ENCODE data around the gene PLA2G4B.

The PLA2G4B gene

GRCh38 chr15:41836073-41836472, 2.6 kb upstream of the PLA2G4B start:
- Histone ChIP-seq H3K27me3 (ENCODE audit: insufficient read depth, low read depth) (no peaks in the 10 kb centered on the region), H2AFZ (ENCODE audit: low read depth) (no peak overlapping the region), H3K27ac (no peak overlapping the region), H3K4me2 (no peak overlapping the region), H3K4me3 (IDR thresholded peaks at IDR 0.05; ENCODE audit: insufficient read depth, low read depth, low read length) (no peak overlapping the region), H4K20me1 (ENCODE audit: insufficient read depth) (no peaks in the 10 kb centered on the region), H3K79me2 (ENCODE audit: insufficient read depth, low read depth) (no peaks in the 10 kb centered on the region), H3K4me1 (ENCODE audit: low read depth, poor library complexity, severe bottlenecking) (peaks cover 4% of the 10 kb centered on the region), H3K9ac (no peak overlapping the region), H3K36me3 (ENCODE audit: insufficient read depth) (no peaks in the 10 kb centered on the region)
- TF ChIP-seq CTCF (conservative IDR thresholded peaks at IDR 0.05; ENCODE audit: low read depth, low read length), result no peak

GRCh38 chr15:41836713-41837454, 1.8 kb upstream of the PLA2G4B start:
- Histone ChIP-seq H3K36me3 (ENCODE audit: insufficient read depth) (no peaks in the 10 kb centered on the region), H3K27ac (no peak overlapping the region), H4K20me1 (ENCODE audit: insufficient read depth) (no peaks in the 10 kb centered on the region), H2AFZ (ENCODE audit: low read depth) (no peak overlapping the region), H3K4me3 (IDR thresholded peaks at IDR 0.05; ENCODE audit: insufficient read depth, low read depth, low read length) (no peak overlapping the region), H3K4me1 (ENCODE audit: low read depth, poor library complexity, severe bottlenecking) (no peaks in the 10 kb centered on the region), H3K79me2 (ENCODE audit: insufficient read depth, low read depth) (no peaks in the 10 kb centered on the region), H3K9ac (no peak overlapping the region), H3K27me3 (ENCODE audit: insufficient read depth, low read depth) (no peaks in the 10 kb centered on the region), H3K4me2 (no peak overlapping the region)
- TF ChIP-seq CTCF (conservative IDR thresholded peaks at IDR 0.05; ENCODE audit: low read depth, low read length), result no peak

- no peak overlapping the region for H3K4me2 ChIP-seq
- H3K27ac ChIP-seq, result no peak overlapping the region
- no peaks in the 10 kb centered on the region for H3K79me2 ChIP-seq (ENCODE audit: insufficient read depth, low read depth)
- no peaks in the 10 kb centered on the region for H3K27me3 ChIP-seq (ENCODE audit: insufficient read depth, low read depth)
- H3K4me1 ChIP-seq (ENCODE audit: low read depth, poor library complexity, severe bottlenecking), result no peaks in the 10 kb centered on the region
- TF ChIP-seq CTCF (conservative IDR thresholded peaks at IDR 0.05; ENCODE audit: low read depth, low read length), result no peak
- no peaks in the 10 kb centered on the region for H4K20me1 ChIP-seq (ENCODE audit: insufficient read depth)
- no peak overlapping the region for H2AFZ ChIP-seq (ENCODE audit: low read depth)
- H3K36me3 ChIP-seq (ENCODE audit: insufficient read depth), result no peaks in the 10 kb centered on the region
- no peak overlapping the region for H3K4me3 ChIP-seq (IDR thresholded peaks at IDR 0.05; ENCODE audit: insufficient read depth, low read depth, low read length)
- H3K9ac ChIP-seq, result no peak overlapping the region
Measured at GRCh38 chr15:41839781-41840491, 1.3 kb downstream of the PLA2G4B start.

GRCh38 chr15:41840673-41841072, 2.0 kb downstream of the PLA2G4B start:
- Histone ChIP-seq H3K4me1 (ENCODE audit: low read depth, poor library complexity, severe bottlenecking) (no peaks in the 10 kb centered on the region), H2AFZ (ENCODE audit: low read depth) (no peak overlapping the region), H4K20me1 (ENCODE audit: insufficient read depth) (no peaks in the 10 kb centered on the region), H3K4me3 (IDR thresholded peaks at IDR 0.05; ENCODE audit: insufficient read depth, low read depth, low read length) (no peak overlapping the region), H3K27me3 (ENCODE audit: insufficient read depth, low read depth) (no peaks in the 10 kb centered on the region), H3K27ac (no peak overlapping the region), H3K79me2 (ENCODE audit: insufficient read depth, low read depth) (no peaks in the 10 kb centered on the region), H3K36me3 (ENCODE audit: insufficient read depth) (no peaks in the 10 kb centered on the region), H3K4me2 (no peak overlapping the region), H3K9ac (no peak overlapping the region)
- TF ChIP-seq CTCF (conservative IDR thresholded peaks at IDR 0.05; ENCODE audit: low read depth, low read length), result no peak
